Anterior cingulate cortex (tissue), 58 donors: ENCODE results near the gene SPINDOC.
"Not testable (repeated sequence)": the region's sequence is repeated elsewhere in the genome, so short reads cannot be mapped to it uniquely, and the experiment has no call there.

Experiments
- DNase-seq, 58 donors: peaks; one replicate each; lab custom pipeline; 2025; lab: John Stamatoyannopoulos, UW

SPINDOC gene, protein sequence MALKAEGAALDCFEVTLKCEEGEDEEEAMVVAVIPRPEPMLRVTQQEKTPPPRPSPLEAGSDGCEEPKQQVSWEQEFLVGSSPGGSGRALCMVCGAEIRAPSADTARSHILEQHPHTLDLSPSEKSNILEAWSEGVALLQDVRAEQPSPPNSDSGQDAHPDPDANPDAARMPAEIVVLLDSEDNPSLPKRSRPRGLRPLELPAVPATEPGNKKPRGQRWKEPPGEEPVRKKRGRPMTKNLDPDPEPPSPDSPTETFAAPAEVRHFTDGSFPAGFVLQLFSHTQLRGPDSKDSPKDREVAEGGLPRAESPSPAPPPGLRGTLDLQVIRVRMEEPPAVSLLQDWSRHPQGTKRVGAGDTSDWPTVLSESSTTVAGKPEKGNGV

DNA sequence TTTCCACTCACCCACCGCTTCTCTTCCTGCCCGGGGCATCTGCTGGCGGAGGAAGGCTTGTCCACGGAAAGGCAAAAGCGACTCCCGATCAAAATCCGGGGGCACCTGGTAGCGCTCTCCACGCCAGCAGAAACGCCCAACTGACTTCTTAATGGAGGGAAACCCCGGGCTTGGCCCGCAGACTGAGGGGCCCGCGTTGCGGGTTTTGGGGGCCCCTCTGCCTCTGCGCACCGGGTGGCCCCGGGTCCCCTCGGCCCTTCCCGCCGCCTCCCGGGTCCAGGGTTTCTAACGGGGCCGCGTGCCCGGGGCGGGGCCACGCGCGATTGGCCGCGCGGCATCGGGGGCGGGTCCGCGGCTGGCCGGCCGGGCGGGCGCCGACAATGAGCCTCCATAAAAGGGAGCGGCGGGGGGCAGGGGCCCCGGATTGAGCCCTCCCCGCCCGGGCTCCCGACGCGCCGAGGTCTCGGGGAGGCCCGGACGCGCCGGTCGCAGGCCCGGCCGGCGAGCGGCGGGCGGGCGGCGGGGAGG, at the start of gene SPINDOC:
Gene SPINDOC (plus strand): TSS at position 422 of the 528 bp plus-strand sequence. CDS start 231 bp downstream, outside the sequence.
- peak; percentile 6 to 91 (median 74) for DNase-seq

DNA sequence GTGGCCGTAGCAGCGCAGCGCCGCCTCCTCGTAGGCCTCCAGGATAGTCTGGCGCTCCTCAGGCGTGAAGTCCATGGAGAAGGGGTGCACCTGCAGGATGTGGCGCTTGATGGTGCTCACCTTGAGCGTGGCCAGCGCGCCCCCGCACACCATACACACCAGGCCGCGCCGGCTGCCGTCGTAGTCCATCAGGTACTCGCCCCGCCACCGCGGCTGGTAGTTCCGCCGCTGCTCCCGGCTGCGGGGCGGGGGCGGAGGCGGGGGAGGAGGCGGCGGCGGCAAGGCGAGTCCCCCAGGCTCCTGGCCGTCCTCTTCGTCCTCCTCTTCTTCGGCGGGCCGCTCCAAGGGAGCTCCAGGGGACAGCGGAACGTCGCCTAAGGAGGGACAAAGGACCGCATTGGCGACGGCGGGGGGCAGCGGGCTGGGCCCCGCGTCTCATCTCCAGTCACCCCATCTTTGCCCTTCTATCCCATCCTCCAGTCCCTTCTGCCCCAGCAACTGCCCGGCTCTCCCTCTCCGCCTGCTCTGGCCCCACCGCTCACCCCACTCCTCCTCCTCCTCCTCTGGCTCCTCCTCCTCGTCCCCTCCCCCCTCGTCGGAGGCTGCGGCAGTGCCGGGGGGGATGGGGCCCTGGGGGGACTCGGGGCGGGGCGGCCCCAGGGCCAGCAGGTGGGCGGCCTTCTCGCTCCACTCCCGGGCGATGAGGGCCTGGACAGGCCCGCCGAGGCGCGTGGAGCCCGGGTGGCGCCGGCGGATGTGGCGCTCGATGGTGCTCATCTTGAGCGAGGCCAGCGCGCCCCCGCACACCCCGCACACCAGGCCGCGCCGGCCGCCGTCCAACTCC, 49.5 kb upstream of the SPINDOC start:
- DNase-seq: peak in 16 of 58 donors; percentile 16 to 54 (median 31)

DNA sequence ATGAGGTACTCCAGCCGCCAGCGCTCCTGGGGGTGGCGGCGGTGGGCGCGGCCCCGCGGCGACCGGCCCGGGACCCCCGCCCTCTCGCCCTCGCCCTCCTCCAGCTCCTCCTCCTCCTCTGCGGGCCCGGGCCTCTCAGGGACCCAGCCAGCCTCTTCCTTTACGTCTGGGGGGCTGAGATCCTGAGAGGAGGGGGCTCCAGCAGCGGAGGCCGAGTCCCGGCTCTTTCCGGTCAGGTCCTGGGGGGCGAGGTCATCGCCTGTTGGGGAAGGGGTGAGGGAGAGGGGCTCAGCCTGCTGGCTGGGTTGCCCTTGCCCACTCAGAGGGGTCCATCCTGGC, 48.9 kb upstream of the SPINDOC start:
- no peak for DNase-seq

DNA sequence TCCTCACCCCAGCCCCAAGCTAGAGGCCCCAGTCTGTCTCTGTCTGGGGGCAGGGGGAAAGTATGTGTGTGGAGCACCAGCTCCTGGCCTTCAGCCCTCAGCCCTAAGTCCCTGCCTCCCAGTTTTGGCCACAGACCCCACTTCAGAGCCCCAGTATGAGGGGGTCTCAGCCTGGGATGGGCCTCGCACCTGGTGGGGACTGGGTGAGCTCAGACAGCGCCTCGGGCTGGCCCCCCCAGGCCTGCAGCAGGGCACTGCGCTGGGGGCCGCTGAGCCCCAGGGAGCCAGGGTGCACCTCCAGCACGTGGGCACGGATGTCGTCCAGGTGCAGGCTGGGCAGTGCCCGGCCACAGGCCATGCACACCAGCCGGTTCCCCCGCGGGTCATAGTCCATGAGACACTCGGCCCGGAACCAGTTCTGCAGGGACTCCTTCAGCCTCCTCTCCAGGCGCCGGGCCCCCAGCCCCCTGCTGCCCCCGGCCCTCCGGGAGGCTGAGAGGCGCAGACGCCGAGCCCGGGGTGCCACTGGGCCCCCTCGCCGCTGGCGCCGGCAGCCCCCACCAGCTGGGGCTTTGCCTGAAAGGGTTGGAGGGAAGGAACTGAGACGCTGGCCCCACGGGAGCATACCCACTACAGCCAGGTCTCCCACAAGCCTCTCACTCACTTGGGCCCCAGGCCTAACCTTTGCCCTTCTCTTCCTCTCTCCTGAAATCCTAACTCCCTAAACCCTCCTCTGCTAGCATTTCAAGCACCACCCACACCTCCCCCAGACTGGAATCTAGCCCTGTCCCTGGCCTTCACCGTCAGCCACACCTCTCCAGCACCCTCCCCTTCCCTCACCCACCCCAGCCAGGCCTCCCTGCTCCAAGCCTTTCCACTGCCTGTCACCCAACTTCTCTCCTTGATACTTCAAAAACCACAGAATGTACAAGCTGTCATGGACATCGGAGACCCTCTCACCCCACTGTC, 48.3 kb upstream of the SPINDOC start:
- DNase-seq: no peak

DNA sequence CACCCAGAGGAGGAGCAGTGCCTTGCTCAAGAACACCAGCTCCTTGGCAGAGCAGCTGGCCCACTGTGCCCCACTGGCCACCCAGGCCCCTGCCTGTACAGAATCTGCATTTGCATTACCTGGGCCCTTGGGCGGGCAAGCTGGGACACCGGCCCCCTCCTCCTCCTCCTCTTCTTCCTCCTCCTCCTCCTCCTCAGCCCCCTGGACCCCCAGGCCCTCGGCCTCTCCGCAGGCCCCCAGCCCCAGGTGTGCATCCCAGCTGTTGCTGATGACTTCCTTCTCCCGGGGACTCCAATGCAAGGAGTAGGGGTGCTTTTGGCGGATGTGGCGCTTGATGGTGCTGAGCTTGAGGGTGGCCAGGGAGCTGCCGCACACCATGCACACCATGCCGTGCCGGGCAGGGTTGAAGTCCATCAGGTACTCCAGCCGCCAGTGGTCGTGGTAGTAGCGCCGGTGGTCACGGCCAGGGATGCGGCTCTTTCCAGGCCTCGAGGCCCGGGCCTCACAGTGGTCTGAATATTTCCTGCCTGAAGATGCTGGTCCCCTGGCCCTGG, 47.5 kb upstream of the SPINDOC start:
- no peak for DNase-seq

DNA sequence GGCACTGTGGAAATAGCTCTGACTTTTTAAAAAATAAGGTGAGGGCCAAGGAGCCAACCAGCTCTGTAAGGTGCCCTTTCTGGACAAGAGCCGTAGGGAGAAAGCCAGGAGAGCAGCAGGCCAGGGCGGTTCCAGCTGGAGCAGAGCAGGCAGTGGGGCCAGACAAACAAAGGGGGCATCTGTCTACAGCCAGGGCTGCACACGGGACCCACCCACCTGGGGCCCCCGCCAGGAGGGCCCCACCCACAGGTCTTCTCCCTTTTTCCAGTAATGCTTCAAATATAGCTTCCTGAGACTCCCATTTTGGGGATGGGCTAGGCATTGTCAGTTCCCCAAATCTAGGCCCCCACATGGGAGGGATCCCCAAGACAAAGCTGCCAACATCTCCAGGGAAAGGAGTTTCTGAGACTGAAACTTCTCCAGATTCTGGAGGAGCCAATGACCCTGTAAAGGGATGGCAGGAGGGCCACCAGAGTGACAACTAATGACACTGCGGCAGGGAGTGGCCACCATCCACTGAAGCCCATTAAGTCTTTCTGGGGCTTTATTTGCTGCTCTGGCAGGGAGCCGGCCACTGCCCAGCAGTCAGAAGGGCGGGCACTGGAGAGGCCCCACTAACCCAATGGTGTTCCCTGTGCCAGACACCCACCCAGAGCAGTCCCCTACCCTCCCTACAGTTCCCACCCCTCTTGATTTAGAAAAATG, 46.6 kb upstream of the SPINDOC start:
- DNase-seq: peak in 3 of 58 donors; percentile 14 to 48 (median 42)

DNA sequence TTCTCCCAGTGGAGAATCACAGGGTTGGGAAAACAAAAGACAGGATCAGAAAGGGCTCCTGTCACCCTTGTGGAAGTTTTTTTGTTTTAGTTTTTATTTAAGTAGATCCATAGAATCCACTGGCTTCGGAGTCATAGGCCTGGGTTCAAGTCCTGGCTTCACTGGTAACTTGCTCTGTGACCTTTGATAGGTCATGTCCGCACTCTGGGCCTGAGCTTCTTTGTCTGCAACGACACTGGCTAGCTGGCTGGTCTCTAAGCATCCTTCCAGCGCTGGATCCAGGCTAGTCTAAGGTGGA, 46.0 kb upstream of the SPINDOC start:
- DNase-seq: no peak

DNA sequence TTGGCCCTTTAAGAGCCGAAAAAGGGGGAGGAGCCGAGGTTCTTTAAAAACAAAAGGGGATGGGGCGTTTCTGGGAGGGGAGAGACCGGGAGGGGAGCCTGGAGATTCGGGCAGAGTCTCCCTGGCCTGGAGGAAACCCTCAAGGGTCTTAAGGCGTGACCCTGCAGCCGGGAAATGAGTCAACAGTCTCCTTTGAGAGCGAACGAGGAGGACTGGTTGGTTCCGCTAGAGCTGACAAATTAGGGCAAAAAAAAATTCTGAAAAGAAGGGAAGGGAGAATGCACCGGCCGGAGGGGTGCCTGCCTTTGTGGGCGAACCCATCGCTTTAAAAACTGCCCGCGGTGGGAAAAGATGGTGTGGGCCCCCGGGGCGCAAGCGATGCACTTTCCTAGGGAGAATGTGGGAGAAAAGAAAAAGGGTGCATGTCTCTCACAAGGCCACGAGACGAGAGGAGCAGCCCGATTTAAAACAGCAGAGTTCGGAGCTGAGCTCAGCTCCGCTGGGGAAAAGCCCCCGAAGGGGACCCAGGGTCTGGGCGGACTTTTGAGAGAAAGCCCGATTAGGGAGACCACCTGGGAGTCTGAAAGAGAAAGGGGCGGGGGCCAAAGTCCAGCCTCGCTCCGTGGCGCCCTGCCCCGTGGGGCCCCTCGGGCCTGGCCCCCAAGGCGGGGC, 45.6 kb upstream of the SPINDOC start:
- DNase-seq: peak in 42 of 58 donors; percentile 18 to 76 (median 46)

DNA sequence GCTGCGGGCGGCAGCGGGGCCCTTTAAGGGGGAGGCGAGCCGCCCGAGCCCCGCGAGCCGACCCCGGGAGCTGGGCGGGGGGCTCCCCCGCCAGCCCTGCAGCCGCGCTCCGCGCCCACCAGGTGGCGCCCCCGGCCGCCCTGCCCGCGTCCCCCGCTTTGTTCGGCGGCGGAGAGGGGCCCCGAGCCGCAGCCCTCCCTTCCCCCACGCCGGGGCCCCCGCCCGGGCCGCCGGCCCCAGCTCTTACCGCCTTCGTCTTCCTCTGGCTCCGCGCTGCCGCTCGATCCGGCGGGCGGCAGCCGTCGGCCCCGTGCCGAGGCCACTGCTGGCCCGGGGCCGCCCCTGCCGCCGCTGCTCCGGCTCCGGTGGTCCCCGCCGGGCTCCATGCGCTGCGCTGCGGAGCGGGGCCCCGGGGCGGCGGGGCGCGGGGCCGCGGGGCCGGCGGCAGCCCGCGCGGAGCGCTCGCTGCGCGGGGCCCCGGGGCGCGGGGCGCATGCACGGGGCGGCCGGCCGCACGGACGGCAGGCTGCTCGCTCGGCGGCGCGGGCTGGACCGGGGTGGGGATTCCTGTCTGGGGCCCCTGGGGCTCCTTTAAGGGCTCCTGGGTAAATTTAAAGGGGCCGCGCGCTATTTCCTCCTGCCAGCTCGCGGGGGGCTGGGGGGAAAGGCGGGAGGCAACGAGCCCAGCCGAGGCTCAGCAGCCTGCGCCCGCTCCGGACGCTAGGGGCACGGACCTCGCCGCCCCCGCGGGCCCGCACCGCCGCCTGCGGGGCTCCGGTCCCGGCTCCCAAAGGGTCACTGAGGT, 44.8 kb upstream of the SPINDOC start, which contains the start of gene ZFTA:
Gene ZFTA (minus strand): TSS at position 539 of the 805 bp plus-strand sequence. CDS start 153 bp downstream, at position 386.
- DNase-seq: peak in 39 of 58 donors; percentile 26 to 81 (median 45)

DNA sequence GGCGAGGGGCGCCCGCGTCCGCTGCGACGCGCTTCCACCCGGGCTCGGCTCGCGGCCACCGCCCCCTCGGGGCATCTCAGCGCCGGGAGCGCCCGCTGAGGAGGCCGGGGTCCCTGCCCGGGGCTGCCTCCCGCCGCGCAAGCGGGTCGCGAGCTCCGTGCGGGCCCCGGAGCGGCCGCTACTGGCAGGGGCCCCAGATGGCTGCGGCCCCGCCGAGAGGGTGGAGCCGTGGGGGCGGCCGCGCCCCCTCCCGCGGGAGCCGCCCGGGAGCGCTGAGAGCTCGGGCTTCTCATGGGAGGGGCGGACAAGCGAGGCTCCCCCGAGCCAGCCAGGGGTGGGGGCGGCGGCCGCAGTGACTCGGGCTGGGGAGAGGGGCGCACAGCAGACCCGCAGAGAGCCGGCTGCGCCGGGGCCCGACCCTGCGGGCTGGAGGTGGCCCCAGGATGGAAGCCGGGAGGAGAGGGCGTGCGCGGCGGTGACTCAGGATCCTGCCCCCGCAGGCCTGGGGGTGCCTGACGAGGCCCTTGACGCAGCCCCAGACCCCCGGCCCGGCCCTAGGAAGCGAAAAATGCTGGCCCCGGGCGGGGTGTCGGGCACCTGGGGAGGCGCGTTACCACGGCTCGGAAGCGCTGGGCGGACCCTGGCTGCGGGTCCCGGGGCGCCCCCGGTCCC, 44.1 kb upstream of the SPINDOC start:
- DNase-seq: peak in 6 of 58 donors; percentile 18 to 69 (median 40)

DNA sequence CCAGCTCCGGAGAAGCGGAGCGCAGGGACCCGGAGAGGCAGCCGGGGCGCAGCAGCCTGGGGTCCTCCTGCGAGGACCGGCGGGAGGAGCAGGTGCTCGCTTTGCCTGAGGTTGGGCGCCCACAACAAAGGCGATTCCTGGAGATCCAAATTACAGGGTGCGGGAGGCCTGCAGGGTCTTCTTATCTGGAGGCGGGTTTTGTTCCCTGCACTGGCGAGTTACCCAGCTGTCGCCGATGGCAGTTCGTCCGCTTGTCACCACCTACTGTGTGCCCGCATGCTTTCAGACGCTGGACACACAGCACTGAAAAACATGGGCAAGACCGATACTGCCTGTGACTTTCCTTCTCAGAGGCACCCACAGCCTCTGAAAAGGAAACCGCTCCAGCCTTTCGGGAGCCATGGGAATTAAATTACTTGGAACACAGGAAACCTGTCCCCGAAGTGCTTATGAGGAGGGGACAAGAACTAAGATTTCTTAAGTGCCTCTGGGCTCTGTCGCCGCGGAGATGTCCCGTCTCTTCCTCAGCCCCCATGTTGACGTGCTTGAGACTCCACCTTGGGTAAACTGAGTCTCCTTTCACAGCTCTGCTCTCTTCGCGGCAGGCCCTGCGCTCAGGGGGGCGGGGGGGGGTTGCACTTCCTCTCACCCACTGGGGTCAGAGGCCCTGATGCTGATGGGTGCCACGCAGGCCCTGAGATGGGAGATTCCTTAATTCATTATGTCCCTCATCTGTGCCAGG, 43.4 kb upstream of the SPINDOC start:
- DNase-seq: peak in 4 of 58 donors; percentile 17 to 53 (median 36)

DNA sequence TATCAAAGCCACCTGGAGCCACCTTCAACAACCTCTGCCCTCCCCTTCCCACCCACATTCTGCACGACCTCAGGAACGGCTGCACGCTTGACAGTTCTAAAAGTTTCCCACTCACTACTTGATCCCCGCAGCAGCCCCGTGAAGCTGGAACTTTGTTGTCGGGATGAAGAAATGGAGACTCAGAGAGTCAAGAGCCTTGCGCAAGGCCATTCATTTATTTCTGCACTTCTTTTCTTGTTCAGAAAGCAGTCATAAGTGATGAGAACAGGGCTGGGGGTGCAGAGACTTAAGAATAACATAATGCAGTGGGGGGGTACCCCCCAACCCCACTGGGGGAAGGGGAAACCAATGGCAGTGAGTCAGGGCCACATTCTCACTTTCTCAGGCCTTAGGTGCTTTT, 42.5 kb upstream of the SPINDOC start:
- no peak for DNase-seq

DNA sequence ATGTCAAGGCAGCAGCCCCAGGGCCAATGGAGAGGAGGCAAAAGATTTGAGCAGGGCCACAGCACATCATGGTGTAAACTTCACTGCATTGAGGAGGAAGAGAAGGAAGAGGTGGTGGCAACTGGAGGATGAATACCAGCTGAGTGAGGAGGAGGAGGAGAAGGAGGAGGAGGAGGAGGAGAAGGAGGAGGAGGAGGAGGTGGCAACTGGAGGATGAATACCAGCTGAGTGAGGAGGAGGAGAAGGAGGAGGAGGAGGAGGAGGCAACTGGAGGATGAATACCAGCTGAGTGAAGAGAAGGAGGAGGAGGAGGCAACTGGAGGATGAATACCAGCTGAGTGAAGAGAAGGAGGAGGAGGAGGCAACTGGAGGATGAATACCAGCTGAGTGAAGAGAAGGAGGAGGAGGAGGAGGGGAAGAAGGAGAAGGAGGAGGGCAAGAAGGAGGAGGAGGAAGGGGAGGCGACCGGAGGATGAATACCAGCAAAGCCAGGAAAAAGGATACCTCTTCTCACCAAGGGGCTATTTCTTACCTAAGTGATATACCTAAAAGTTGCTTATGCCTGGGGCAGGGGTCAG, 41.4 kb upstream of the SPINDOC start:
- not testable (repeated sequence) for DNase-seq

DNA sequence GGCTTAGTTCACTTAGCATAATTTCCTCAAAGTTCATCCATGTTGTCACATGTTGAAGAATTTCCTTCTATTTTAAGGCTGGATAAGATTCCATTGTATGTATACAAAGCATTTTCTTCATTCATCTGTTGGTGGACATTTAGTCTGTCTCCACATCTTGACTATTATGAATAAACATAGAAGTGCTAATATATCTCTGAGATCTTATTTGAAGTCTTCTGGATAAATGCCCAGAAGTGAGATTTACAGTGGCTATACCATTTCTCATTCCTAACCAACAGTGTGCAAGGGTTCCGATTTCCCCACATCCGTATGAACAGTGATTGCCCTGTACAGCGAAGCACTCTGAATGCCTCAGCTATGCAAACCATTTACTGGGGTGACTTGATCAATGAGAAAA, 38.1 kb upstream of the SPINDOC start:
- DNase-seq: no peak

DNA sequence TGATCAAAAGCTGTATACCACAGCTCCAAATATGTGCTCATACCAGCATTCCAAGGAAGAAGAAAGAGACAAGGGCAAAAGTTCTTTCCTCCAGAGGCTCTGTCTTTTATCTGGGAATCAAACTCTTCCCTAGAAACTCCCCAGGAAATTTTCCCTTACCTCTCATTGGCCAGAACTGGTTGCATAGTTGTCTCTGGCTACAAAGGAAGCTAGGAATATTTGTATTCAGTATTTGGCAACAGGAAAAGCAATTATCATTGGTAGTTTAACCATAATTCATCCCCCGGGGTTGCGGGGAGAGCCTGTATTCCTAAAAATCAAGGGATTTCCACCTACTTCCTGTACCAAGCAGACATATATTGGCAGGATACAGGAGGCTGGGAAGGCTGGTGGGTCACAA, 34.2 kb upstream of the SPINDOC start:
- DNase-seq: no peak

DNA sequence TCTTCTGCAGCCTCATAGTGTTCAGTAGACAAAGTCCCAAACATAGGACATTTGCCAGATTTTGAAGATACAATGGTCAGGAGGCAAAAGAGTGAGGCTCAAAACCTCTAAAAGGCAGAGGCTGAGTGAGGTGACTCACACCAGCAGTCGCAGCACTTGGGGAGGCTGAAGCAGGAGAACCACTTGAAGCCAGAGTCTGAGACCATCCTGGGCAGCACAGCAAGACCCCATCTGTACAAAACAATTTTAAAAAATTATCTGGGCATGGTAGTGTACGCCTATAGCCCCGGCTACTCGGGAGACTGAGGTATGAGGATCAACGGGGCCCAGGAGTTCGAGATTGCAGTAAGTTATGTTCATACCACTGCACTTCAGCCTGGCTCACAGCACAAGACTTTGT, 30.5 kb upstream of the SPINDOC start:
- DNase-seq: no peak
